Smooth muscle cell of the brain vasculature (primary cell): Measurements from ENCODE around the gene SCN11A.

Experiments used
- DNase-seq: peaks from one replicate; pipeline ENCODE4 v3.0.0-alpha.2; 2012; ENCODE audit warnings: low read depth, low spot score

The SCN11A gene

DNA sequence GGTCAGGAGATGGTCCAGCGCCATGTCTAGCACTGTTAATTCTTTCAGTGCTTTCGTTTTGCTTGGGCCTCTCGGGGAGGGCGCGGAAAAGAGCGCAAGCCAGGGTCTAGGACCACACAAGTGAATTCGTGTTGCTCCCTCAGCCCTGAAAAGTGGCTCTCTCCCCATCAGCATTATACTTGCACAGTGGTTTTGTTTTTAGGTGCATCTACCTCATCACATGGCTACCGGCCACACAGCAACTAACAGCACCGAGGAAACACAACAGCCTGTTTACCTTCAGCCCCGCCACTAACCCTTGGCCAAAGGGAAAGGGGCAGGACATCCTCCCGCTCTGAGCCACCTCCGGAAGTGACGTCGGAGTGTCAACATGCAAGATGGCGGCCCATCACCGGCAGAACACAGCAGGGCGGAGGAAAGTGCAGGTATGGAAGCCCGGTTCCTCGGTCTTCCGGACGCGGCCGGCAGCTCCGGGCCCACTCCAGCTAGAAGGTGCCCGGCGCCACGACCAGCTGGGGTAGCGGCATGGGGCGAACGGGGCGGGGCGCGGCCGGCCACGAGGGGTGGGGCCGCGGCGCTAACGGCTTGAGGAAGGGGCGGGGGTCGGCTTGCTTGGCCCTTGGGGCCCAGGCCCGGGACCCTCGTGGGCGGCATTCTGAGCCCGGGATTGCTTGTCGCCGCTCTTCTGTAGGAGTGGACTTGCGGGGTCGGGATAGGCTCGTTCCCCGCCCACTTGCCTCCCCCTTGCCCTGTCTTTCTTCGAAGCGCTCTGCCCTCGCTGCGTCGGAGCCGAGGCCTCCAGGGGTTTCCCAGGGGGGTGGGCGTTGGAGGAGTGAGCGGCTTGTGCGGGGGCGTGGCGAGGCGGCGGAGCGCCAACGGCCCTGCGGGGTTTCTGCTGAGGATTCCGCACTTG lies at the start of gene SCN11A, which contains the start of gene WDR48:
Gene SCN11A, minus strand, starts transcription at position 296 of the 913 bp plus-strand sequence. CDS start 101,582 bp downstream, outside the sequence.
Gene WDR48, plus strand, starts transcription at position 368 of the 913 bp plus-strand sequence. Its CDS starts 10 bp downstream, at position 378.
- DNase-seq: peak; percentile 80

DNA sequence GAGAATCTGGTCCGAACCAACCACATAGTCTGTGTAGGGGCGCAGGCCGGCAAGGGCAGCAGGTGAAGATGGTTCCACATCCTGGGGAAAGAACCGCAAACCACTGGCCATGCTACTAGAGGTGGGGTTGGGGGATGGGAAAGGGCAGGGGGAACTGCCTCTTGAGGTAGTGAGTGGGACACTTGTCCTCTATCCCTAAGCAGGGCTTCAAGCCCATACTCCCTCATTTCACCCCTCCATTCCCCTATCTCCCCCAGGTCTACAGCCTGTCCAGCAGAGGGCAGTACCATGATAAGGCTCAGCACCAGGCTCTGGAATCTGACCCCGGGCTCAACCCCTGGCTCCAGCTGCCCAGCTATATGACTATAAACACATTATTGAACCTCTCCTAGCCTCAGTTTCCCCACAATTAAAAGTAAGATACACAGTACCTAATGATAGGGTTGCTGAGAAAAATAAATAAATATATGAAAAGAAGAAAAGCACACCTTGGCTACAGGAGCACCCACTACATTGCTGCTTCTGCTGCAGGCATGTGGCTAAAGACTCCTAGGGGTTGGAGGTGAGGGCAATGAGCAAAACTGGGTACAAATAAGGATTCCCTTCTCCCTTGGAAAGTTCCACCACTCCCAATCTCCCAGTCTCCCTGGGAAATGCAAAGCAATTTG lies 49.4 kb upstream of the SCN11A start:
- no peak for DNase-seq

DNA sequence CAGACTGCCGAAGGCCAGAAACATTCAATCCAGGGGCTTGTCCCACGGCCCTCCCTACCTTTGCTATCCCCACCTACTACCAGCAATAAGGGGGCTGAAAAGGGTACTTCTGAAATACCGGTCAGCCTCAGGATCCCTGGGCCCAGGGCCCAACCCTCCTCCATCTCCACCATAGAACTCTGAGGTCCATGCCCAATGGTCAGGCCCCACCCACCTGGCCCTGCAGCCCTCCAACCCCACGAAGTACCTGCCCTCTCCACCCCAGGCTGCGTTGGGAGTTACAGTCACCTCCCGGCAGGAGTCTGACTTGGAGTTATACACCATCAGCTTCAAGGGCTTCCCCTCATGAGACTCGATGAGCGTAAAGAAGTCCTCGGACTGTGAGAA lies 48.7 kb upstream of the SCN11A start:
- DNase-seq: no peak

DNA sequence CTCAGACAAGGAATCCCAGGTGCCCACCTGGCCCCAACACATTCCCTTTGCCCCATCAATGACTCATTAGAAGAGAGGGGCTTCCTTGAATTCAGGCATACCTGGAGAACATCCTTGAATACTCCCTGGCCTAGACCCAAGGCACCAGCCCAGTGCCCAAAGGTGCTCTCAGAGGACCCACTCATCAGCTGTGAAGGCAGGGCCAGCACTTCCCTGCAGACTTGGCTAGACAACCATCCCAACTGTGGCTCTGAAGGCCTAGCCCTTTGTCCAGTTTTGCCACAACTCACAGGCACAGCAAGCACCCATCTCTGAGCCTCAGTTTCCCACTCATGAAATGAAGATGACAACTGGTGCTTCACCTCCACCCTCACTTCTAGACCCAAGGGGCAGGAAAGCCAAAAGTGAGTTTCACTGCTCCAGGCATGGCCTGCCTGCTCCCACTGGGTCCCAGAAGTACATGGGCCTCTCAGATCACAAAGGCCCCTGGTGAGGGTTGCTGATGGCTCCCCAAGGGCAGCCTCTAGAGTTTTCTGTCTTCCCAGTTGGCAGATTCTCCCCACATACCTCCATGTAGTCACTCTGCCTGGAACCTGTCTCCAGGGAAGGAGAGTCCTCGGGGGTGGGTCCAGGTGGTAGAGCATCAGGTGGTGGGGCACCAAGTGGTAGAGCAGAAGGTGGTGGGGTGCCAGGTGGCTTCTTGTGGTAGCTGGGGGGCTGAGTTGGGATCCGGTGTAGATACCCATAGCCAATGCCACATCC lies 48.2 kb upstream of the SCN11A start:
- DNase-seq: no peak

DNA sequence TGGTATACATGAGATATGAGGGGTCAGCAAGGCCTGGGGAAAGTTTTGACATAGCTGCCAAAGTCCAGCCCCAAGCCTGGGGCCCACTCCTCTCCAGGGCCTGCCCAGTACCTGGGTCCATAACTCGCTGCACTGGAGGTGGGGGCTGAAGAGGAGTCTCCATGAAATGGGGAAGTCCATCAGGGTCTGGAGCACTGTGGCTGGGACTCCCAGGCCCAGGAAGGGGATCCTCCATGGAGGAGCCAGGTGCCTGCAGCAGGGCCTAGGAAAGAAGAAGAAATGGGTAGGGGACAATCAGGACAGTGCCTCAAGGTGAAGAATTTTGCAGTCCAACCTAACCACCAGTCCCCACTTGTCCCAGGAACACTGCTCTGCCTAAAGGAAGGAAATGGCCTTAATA lies 47.5 kb upstream of the SCN11A start:
- no peak for DNase-seq

DNA sequence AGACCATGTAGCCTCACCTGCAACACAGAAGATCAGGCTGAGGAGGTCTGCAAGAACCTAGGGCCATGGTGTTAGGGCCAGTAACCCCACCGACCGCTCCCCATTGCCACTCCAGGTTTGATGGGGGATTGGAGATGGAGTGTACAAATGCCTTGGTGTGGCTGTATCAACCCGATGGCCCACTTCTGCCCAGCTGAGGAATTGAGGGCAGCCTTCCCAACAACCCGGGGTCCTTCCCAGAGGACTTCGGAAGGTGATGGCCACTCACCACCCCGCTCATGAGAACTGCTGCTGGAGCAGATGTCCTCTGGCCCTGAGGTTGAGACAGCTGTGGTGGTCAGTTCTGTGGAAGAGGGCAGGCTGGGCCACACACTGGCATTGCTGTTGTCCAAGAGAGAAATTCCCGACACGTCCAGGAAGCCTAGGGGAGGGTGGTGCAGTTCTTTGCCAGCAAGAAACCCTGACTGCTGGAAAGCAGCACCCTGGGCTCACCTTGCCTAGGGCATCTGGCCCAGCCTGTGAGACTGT lies 46.8 kb upstream of the SCN11A start:
- DNase-seq: no peak

DNA sequence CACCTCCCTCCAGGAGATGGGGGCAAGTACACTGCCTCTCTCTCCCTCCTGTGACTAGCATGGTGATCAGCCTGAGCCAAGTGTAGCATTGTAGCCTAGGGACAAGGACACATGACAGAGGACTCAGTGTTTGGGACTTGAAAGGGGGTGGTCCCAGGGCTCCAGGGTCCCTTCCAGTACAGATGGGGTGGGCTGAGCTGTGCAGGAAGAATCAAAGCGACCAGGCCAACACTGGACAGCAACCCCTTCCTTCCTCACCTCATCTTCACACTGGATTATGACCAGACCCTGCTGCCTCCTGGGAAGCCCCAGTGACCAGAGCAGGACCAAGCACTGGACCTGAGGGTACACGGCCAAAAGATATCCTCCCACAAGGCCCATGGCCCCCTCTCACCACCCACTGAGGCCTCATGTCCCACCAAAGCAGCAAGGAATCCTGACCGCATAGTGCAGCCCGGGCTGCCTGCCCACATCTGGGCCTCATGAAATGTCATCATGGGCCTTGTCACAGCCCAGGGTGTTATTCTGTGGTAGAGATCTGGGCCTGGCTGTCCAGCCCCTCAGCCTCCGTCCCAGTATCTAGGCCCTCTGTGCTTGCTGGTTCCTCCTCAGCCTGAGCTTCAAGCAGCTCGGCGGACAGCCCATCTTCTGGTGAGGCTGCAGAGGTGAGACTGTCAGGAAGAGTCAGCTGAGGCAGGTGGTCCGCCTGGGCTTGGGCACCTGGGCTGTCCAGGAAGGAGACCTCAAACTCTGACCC lies 46.1 kb upstream of the SCN11A start:
- DNase-seq: no peak

DNA sequence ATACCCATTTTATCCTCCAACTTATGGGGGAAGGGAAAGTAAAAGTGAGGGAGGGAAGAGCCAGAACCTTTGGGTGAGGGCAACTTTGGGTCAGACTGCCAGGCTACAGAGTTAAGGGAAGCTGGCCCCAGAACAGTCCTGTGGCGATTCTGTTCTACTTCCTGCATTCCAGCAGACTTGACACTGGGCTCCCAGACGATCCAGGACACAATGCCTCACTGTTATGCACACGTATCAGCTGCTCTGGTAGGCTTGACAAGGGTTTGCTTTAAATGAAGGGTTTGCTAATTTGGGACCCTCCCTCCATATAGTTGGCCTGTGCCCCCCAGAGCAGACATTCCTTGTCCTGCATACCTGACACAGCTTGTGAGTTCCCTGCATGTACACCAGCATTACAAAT lies 45.0 kb upstream of the SCN11A start:
- DNase-seq: no peak

DNA sequence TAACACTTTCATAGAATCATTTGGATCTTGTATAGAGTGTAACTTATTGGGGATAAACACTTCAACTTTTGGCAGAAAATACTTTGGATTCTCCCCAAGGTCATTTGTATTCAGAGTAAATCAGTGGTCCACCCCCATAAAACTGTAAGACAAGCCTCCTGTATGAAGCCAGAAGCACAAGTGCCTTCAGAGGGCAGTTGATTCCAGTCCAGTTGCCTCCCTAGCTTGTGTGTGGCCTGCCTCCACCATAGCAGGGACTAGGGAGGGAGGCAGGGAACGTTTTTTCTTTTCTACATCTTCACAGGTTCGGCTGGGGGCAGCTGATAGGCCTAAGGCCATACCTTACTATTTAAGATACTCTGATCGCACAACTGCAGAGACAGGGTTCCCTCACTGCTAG lies 44.0 kb upstream of the SCN11A start:
- no peak for DNase-seq

DNA sequence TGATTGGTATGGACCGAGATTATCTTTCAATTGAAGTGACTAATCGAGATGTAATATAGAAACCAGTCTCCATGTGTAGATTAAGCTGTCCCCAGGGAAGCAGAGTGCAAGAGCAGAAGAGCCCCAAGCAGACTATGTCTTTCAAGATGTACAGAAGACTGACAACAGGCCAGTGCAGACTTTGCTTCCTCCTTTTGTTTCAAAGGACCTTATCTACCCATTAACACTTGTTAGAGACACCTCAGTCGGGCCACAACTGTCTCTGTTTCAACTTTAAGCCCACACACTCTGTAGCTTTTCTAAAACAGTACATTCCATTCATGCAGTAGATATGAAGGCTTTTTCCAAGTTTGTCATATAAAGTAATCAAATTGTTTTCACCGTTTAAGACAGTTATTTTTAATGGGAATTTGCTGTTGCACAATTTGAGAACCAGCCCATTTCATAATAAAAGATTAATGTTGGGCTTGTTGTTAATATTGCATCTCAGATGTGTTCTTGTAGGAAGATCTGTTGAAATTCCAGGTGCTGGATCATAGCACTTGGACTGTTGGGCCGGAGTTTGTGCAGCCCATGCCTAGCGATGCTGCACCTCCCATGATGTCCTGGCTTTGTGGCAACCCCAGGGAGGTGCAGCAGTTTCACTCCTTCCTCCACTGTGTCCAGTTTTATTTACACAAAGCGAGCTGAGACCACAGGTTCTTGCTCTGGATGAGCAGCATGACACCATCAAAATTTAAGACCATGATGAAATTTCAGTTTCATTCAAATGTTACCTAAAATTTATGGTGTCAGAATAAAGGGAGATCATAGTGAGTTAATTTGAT lies 43.3 kb upstream of the SCN11A start:
- no peak for DNase-seq

DNA sequence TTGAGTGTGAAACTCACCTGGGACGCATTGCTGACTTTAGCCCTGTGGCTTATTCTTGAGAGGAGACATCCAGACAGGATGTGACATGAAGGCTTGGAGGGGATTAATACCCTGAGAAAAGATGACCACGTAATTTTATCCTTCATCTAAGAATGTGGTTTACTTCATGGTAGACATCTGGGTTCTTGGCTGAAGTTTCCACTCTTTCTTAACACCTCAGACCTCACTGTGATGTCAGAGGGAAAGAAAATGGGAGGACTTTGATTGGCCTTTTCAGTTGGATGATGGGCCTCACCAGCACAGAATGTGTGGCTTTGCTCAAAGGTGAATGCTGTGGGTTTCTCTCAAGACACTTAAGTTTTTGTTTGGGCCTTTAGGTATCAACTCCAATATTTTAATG lies 39.2 kb upstream of the SCN11A start:
- no peak for DNase-seq

DNA sequence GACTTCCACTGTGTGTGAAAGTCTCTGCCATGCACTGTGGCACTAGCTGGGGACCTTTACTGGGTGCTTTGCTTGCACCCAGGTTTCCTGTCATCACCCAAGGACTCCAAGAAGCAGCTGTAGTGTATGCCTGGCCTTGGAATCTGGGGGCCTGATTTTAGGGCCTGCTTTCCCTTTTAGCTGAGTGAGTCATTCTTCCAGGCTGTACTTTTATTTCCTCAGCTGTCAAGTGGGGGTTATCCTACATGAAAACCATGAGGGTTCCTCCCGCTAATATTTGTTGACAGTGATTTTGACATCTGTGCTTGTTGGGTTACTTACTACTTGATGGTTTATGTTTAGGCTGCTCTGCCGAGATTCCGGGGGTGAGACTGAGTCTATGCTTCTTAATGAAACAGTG lies 37.1 kb upstream of the SCN11A start:
- no peak for DNase-seq

DNA sequence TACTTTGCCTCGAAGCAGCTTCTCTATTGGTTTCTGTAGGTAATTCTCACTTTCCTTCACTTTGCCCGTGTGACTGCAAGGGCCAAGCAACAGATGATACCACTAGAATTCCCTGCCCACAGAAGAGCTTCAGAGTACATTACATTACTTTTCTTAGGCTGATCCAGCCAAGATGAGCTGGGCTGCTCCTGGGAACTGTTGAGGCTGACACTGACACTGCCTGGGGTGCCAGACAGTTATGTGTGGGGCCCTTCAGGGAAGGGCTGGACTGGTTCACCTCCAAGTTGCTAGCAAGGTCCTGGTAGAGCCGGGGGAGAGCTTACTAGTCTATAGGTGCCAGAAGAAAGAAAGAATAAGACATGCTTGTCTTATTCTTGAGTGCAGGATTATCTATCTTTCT lies 36.7 kb upstream of the SCN11A start:
- DNase-seq: no peak

DNA sequence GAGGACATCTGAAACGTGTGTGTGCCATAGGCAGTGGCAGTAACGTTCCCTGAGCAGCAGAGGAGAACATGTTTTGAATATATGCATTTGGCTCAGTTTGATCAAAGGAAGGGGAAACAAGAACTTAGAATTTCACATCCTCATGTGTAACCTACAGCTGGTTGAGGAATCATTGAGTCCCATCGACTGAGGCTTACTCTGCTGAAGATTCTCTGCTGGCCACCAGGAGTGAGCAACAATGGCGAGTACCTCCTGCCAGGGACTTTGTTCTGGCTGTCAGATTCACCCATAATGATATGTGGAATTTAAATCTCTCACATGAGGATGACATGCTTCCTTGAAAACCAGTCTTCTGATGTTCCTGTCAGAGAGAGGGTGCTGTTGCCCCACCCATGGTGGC lies 34.4 kb upstream of the SCN11A start:
- DNase-seq: no peak

DNA sequence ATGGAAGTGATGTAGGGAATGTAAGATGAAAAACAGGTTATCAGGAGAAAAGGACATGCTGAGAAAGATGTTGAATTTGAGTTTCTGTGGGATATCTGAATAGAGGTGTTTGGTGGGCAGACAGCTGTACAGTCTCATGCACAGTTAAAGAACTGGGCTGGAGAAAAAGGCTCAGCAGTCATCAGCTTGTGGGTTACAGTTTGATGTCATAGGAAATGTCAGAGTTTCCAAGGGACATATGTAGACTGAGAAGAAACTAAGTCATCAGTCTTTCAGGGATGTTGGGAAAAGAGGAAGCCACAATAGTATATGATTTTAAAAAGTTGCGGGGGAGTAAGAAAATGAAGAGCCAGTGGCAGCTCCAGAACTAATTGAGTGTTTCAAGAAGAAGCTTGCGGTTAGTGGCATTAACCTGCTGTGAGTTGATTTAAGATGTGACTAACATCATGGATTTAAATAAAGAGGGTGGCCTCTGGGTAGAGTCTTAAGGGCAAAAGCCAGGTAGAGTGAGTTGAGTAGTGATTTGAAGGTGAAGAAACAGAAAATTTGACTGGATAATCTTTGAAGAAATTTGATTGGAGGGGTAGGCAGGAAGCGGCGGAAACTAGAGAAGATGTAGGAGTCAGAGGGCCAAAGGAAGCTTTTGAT lies 31.0 kb upstream of the SCN11A start:
- no peak for DNase-seq

DNA sequence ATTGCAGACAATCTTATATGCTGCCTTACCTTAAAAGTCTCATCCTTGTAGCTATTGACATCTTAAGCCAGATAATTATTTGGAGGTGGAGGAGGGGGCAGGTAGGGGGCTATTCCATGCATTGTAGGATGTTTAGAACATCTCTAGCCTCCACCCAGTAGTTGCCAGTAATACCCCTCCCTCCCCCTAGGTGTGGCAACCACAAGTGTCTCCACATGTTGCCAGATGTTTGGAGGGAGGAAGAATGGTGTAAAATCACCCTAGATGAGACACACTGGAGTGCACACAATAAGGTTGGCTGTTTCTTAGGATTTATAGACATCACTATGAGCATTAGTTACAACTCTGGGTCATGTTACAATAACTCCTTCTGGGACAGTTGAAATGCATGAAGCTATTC lies 28.3 kb upstream of the SCN11A start:
- no peak for DNase-seq

DNA sequence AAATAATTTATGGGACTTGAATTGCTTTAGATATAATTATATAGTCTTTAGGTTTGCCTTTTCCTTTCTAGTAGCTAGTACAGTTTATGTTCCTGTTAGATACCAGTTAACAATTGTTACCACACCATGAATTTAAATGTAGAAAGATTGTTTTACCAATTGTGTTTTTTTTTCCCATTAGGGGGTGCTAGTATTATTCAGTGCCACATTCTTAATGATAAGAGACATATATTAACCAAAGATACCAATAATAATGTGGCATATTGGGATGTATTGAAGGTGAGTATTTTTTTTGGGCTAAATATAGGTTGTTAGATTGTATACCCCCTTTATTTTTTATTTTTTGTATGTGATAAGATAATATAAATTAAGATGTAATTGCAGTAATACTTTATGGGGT lies 27.8 kb upstream of the SCN11A start:
- no peak for DNase-seq

DNA sequence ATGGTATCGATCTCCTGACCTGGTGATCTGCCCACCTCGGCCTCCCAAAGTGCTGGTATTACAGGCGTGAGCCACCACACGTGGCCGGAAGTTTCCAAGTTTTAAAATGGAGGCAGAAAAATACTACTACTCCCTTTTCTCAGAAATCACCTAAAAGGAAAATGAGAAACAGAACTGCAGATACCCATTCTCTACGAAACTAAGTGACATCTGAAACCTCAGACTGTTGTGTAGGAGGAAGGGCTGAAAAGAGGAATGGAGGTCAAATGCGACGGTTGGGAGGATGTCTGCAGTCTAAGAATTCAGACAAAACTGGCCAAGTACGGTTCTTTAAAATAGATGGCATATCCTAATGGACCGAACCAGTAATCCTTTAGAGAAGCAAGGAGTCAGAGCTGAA lies 24.2 kb upstream of the SCN11A start:
- no peak for DNase-seq

DNA sequence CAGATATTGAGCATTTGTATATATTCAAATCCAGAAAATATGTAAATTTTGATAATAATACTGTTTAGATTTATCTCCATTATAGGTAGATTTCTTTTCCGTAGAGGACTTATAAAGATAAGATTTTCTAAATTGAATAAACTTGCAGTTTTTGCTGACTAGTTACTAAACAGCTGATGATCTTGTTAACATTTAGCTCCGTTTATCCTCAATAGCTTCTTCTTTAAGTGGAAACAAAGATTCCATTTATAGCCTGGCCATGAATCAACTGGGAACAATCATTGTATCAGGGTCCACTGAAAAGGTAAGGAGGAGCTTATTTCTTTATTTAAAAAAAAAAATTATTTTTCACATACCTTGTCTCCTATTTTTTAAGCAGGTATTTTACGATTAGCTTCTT lies 16.8 kb upstream of the SCN11A start:
- DNase-seq: no peak

DNA sequence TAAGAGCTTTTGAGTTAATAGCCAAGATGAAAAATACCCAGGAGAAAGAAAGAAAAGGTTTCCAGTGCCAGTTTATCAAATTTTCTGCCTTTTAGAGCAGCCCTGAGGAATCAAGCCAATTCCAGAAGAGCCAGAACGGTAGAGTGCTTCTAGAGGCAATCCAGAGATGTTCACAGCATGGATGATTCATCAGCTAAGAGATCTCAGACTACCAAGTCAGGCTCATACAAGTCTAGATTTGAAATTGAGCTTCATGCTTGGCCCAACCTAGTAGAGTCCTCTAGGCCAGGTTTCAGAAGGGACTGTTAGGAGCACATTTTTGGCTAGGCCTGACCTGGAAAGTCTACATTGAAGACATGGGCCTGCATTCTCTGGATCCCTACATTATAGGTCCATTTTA lies 15.5 kb upstream of the SCN11A start:
- no peak for DNase-seq
